Activated naive CD4-positive, alpha-beta T cell treated with anti-CD3 and anti-CD28 coated beads, Interleukin-2, amount 10 ng/mL, durations not matched to agents 7 days and 5 days (primary cell): Measurements from ENCODE around the gene REPIN1.

Experiments
- CTCF ChIA-PET: fragments of 350-600 bp; sonication (Branson Sonifier 250); formaldehyde crosslinking; loops from one replicate; lab custom pipeline; 2021; ENCODE audit warnings: antibody characterized with exemption; lab: Charles Lee
- DNase-seq: peaks from one replicate; pipeline ENCODE4 v3.0.0-alpha.2; 2020
- H3K27ac Mint-ChIP-seq: one replicate; pipeline ENCODE4 v1.8.0; 2021; ENCODE audit warnings: mild to moderate bottlenecking, moderate library complexity, mixed read lengths
- H3K27me3 Mint-ChIP-seq: one replicate; pipeline ENCODE4 v1.8.0; 2021; ENCODE audit warnings: mild to moderate bottlenecking, mixed read lengths
- H3K36me3 Mint-ChIP-seq: one replicate; pipeline ENCODE4 v1.8.0; 2021; ENCODE audit warnings: mixed read lengths
- H3K4me1 Mint-ChIP-seq: one replicate; pipeline ENCODE4 v1.8.0; 2021; ENCODE audit warnings: mixed read lengths
- H3K4me3 Mint-ChIP-seq: one replicate; pipeline ENCODE4 v1.8.0; 2021; ENCODE audit warnings: mild to moderate bottlenecking, moderate library complexity, mixed read lengths
- H3K9me3 Mint-ChIP-seq: one replicate; pipeline ENCODE4 v1.8.0; 2021; ENCODE audit warnings: mixed read lengths

REPIN1 gene

DNA sequence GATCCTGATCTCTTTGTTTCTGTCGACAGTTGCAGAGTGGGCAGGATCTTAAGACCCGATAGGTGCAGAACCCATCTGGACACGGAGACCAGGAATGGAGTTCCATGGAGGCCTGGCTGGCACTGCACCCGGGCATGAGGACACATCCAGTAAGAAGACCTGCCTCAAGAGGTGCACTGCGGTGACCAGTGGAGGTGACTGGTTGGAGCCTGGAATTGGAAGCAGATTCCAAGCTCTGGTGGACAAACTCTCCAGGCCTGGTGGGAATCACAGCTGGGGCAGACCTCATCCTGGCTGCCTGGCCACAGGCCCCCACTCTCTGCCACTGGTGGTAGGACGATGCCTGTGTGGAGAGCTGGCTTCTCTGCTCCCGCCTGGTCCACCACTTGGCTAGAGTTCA, 41.5 kb downstream of the REPIN1 start:
- no peak for DNase-seq
- H3K9me3 Mint-ChIP-seq = no peaks in the 10 kb centered on the region
- CTCF ChIA-PET = interaction anchor here (0.8 to 0.9 kb wide), 2 partner anchors 10 to 120 kb away, joined by 3 to 4 read pairs; no protein-coding TSS in a partner anchor

GRCh38 chr7:150410680-150411346, 42.2 kb downstream of the REPIN1 start:
- H3K27me3 Mint-ChIP-seq = no peaks in the 10 kb centered on the region
- H3K27ac Mint-ChIP-seq = no peak overlapping the region
- CTCF ChIA-PET = no interaction called here
- peaks cover 24% of the 10 kb centered on the region for H3K4me1 Mint-ChIP-seq
- no peaks in the 10 kb centered on the region for H3K9me3 Mint-ChIP-seq
- H3K36me3 Mint-ChIP-seq = peaks cover 32% of the 10 kb centered on the region
- no peak for DNase-seq
- H3K4me3 Mint-ChIP-seq = no peak overlapping the region

More for the DNA sequence above, 41.5 kb downstream of the REPIN1 start:
- H3K27me3 Mint-ChIP-seq = no peaks in the 10 kb centered on the region
- no peak overlapping the region for H3K4me3 Mint-ChIP-seq
- H3K36me3 Mint-ChIP-seq = peaks cover 32% of the 10 kb centered on the region
- peaks cover 28% of the 10 kb centered on the region for H3K4me1 Mint-ChIP-seq
- H3K27ac Mint-ChIP-seq = no peak overlapping the region

DNA sequence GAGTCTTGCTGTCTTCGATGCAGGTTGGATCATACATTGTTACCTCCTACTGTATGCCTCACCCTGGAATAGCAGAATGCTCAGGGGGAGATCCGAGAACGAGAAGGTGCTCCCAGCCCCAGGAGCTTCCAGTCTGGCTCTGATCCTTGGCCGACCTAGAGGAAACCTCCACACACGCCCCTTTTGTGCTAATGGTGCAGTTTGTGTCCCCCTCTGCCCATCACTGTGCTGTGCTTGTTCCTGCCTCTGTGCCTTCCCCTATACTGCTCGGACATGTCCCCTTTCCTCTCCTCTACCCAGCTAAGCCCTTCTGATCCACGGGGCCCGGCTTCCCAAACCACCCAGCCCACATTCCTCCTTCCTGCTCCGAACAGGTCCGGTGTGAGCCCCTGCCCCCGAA, 43.0 kb downstream of the REPIN1 start:
- H3K27me3 Mint-ChIP-seq = no peaks in the 10 kb centered on the region
- no peak overlapping the region for H3K27ac Mint-ChIP-seq
- no peaks in the 10 kb centered on the region for H3K9me3 Mint-ChIP-seq
- H3K4me1 Mint-ChIP-seq = peaks cover 16% of the 10 kb centered on the region
- no peak for DNase-seq
- CTCF ChIA-PET = interaction anchor here (0.7 kb wide), 1 partner anchor 10 kb away, joined by 3 read pairs; no protein-coding TSS in a partner anchor
- H3K4me3 Mint-ChIP-seq = no peak overlapping the region
- peaks cover 32% of the 10 kb centered on the region for H3K36me3 Mint-ChIP-seq

DNA sequence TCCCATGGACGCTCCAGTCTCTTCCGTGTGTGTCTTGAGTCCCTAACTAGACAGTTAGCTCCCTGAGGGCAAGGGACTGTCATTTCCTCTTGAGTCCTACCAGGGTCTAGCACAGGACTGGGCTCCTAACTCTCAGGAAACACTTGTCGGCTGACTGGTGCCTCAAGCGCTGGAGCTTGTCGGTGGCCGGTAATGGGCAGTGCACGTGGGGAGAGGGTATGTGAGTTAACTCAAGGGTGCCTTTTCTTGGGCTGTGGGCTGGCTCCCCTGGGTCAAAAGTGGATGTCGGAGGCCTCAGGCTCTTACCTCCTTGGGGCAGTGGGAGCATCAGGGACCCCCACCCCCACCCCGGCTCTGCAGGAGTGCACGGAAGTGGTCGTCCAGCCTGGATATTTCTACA, 43.4 kb downstream of the REPIN1 start:
- Mint-ChIP-seq H3K9me3 (no peaks in the 10 kb centered on the region), H3K27me3 (no peaks in the 10 kb centered on the region)

GRCh38 chr7:150412518-150413488, 44.2 kb downstream of the REPIN1 start:
- no peaks in the 10 kb centered on the region for H3K27me3 Mint-ChIP-seq
- peaks cover 28% of the 10 kb centered on the region for H3K36me3 Mint-ChIP-seq
- H3K4me3 Mint-ChIP-seq = no peak overlapping the region
- H3K4me1 Mint-ChIP-seq = peaks cover 10% of the 10 kb centered on the region
- CTCF ChIA-PET = no interaction called here
- no peaks in the 10 kb centered on the region for H3K9me3 Mint-ChIP-seq
- DNase-seq = no peak
- no peak overlapping the region for H3K27ac Mint-ChIP-seq

More for the DNA sequence above, 43.4 kb downstream of the REPIN1 start:
- Mint-ChIP-seq H3K27ac (no peak overlapping the region), H3K4me3 (no peak overlapping the region), H3K4me1 (peaks cover 13% of the 10 kb centered on the region), H3K36me3 (peaks cover 30% of the 10 kb centered on the region)
- CTCF ChIA-PET = interaction anchor here (0.7 kb wide), 1 partner anchor 9 kb away, joined by 3 read pairs; no protein-coding TSS in a partner anchor
- DNase-seq = peak; percentile 18

DNA sequence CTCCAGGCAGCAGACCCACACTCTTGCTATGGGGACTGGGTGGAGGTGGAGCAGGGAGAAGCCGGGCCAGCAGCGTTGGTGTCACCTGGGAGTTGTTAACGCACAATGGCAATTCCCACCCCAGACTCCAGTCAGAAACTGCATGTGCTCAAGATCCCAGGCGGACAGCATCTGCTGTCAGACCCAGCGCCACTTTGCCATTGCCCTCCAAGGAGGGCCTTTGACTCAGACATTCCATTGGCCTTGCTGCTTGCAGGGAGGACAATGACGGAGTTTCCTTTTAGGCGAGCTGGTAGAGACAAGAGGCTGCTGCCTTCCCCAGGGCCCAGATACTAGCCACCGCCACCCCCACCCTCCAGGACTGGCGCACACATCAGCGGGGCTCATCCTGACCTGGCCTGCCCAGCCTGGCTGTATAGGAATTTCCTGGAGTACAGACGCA, 45.0 kb downstream of the REPIN1 start:
- CTCF ChIA-PET = interaction anchor here (0.6 kb wide), 1 partner anchor 457 kb away, joined by 4 read pairs; no protein-coding TSS in a partner anchor
- Mint-ChIP-seq H3K36me3 (peaks cover 25% of the 10 kb centered on the region), H3K4me3 (no peak overlapping the region), H3K9me3 (no peaks in the 10 kb centered on the region), H3K4me1 (peaks cover 7% of the 10 kb centered on the region), H3K27ac (no peak overlapping the region), H3K27me3 (no peaks in the 10 kb centered on the region)
- no peak for DNase-seq

- Mint-ChIP-seq H3K4me3 (no peak overlapping the region), H3K27me3 (peaks cover 6% of the 10 kb centered on the region), H3K9me3 (no peaks in the 10 kb centered on the region), H3K36me3 (peaks cover 15% of the 10 kb centered on the region), H3K4me1 (peaks cover 4% of the 10 kb centered on the region), H3K27ac (no peak overlapping the region)
- DNase-seq = no peak
- CTCF ChIA-PET = no interaction called here
Observed at GRCh38 chr7:150415161-150416153, 46.8 kb downstream of the REPIN1 start.

GRCh38 chr7:150417239-150417638, 48.6 kb downstream of the REPIN1 start:
- H3K27ac Mint-ChIP-seq = no peak overlapping the region
- no peak overlapping the region for H3K4me3 Mint-ChIP-seq
- peaks cover 18% of the 10 kb centered on the region for H3K27me3 Mint-ChIP-seq
- peaks cover 13% of the 10 kb centered on the region for H3K4me1 Mint-ChIP-seq
- H3K9me3 Mint-ChIP-seq = no peaks in the 10 kb centered on the region
- DNase-seq = peak; percentile 3
- H3K36me3 Mint-ChIP-seq = peaks cover 7% of the 10 kb centered on the region
- CTCF ChIA-PET = interaction anchor here (1.4 to 3.9 kb wide), 3 partner anchors 11 to 64 kb away, joined by 3 to 22 read pairs (median 4); a partner anchor contains a TSS

DNA sequence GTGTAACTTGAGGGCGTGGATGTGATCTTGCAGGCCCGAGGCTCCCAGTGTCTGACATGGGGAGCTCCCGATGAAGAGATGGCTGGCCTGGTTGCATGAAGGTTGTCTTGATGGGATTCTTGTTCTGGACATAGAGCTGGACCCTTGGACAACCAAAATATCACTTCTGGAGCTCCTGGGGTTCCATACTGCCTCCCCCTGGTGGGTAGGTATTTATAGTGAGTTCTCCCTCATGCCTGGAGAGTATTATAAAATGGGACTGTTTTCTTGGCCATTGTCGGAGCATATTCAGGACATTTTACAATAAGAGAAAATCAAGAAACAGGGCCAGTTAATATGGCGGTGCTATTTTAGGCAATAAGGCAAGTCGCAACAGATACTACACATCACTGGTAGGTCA, 49.2 kb downstream of the REPIN1 start:
- H3K27me3 Mint-ChIP-seq = peaks cover 22% of the 10 kb centered on the region
- H3K36me3 Mint-ChIP-seq = peaks cover 3% of the 10 kb centered on the region
- H3K4me3 Mint-ChIP-seq = no peak overlapping the region
- H3K9me3 Mint-ChIP-seq = no peaks in the 10 kb centered on the region
- no peak overlapping the region for H3K27ac Mint-ChIP-seq
- DNase-seq = peak; percentile 13
- CTCF ChIA-PET = interaction anchor here (0.6 to 3.9 kb wide), 6 partner anchors 12 to 976 kb away, joined by 3 to 22 read pairs (median 3); a partner anchor contains a TSS
- peaks cover 13% of the 10 kb centered on the region for H3K4me1 Mint-ChIP-seq

DNA sequence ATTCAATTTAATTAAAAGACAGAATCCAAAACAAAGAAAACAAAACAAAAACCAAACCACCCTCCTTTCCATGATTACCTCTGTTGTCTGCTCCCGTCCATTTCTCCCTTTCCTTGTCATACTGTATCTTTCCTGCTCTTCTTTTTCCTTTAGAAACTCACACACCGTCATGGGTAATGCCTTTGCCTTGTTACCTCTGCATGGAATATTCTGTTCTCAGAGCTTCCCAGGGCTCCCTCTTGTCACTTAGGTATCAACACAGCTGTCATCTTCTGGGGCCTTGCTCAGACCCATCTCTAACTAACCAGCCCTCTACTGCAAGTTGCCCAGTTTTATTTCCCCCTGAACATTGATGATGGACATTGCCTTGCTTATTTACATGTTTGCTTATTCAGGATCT, 51.6 kb downstream of the REPIN1 start:
- CTCF ChIA-PET = interaction anchor here (0.9 to 3.9 kb wide), 7 partner anchors 11 to 133 kb away, joined by 3 to 22 read pairs (median 4); a partner anchor contains a TSS
- H3K4me3 Mint-ChIP-seq = no peak overlapping the region
- peaks cover 24% of the 10 kb centered on the region for H3K27me3 Mint-ChIP-seq
- H3K9me3 Mint-ChIP-seq = no peaks in the 10 kb centered on the region
- peaks cover 13% of the 10 kb centered on the region for H3K4me1 Mint-ChIP-seq
- DNase-seq = peak; percentile 3
- H3K27ac Mint-ChIP-seq = no peak overlapping the region
- H3K36me3 Mint-ChIP-seq = peaks cover 1% of the 10 kb centered on the region

DNA sequence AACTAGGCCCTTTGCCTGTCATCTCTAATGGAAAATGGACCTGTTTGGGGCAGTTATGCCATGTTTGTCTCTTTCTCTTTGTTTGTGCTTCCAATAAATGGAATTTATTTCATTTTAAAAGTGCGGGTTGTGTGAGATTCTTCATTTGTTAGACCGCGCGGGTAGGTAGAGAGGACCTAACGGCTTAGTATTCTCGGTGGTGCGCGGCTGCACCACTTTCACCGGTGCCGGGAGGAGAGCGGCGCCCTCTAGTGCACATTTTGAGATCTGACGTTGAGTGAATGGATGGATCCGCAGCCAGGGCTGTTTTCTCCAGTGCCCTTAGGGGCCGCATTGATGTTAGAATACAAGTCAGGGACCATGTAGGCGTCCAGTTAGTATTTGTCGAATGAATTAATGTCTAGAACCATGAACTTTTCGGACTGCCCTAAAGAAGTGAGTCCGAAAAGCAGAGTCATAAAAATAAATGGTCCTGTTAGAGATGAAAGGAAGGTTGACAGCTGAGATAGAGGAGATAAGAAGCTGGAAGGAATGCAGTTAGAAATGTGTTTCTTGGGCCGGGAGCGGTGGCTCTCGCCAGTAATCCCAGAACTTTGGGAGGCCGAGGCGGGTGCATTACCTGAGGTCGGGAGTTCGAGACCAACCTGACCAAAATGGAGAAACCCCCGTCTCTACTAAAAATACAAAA, 52.5 kb downstream of the REPIN1 start:
- no peak overlapping the region for H3K27ac Mint-ChIP-seq
- CTCF ChIA-PET = interaction anchor here (0.7 to 2.3 kb wide), 11 partner anchors 10 to 337 kb away, joined by 3 to 11 read pairs (median 3); partner anchors contain the start of gene GIMAP6
- DNase-seq = peak; percentile 89

DNA sequence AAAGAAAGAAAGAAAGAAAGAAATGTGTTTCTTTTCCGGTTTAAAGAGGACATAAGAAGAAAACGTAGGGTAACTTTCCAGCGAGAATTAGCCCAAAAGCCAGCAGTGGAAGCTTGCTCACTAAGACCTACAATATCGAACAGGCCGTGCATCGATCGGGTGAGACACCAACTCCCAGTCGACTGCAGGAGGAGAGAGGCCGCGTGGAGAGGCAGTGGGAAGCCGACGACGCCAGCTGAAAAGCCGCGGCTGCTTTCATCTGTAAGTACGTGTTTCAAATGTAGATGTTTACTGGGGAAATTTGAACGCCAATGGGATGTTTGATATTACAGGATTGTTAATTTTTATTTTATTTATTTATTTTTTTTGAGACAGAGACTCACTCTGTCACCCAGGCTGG, 53.2 kb downstream of the REPIN1 start:
- peaks cover 1% of the 10 kb centered on the region for H3K36me3 Mint-ChIP-seq
- CTCF ChIA-PET = interaction anchor here (0.7 to 2.3 kb wide), 11 partner anchors 10 to 337 kb away, joined by 3 to 11 read pairs (median 4); a partner anchor contains a TSS
- H3K4me3 Mint-ChIP-seq = no peak overlapping the region
- H3K27me3 Mint-ChIP-seq = peaks cover 24% of the 10 kb centered on the region
- H3K27ac Mint-ChIP-seq = no peak overlapping the region
- H3K4me1 Mint-ChIP-seq = peaks cover 13% of the 10 kb centered on the region
- peak; percentile 1 for DNase-seq
- no peaks in the 10 kb centered on the region for H3K9me3 Mint-ChIP-seq

More for the DNA sequence above, 52.5 kb downstream of the REPIN1 start:
- H3K27me3 Mint-ChIP-seq = peaks cover 24% of the 10 kb centered on the region
- H3K36me3 Mint-ChIP-seq = peaks cover 1% of the 10 kb centered on the region
- no peaks in the 10 kb centered on the region for H3K9me3 Mint-ChIP-seq
- no peak overlapping the region for H3K4me3 Mint-ChIP-seq
- peaks cover 13% of the 10 kb centered on the region for H3K4me1 Mint-ChIP-seq
